HEK293 (cell line): ENCODE results near the gene PDE2A.

ENCODE experiments used
- CTCF ChIA-PET: fragments of 350-600 bp; formaldehyde crosslinking; extraction: SDS; loops from one replicate; lab custom pipeline; 2021; ENCODE audit warnings: antibody characterized with exemption; lab: Yijun Ruan, JAX
- POLR2A ChIA-PET: fragments of 300-600 bp; formaldehyde crosslinking; extraction: SDS; loops from one replicate; lab custom pipeline; 2020; ENCODE audit warnings: antibody characterized with exemption, inconsistent platforms; lab: Yijun Ruan, JAX
- H3K27ac ChIP-seq: fragments of 200-500 bp; sonication (Bioruptor generic); 2 replicates; pipeline ENCODE4 v1.5.1; 2014; ENCODE audit warnings: low read depth, low read length, control low read depth, inconsistent platforms; ENCODE audit errors: extremely low read depth
- H3K36me3 ChIP-seq, 2 experiments: fragments of 200-500 bp in 1 of 2; sonication (Bioruptor generic) in 1 of 2; 1 replicate in 1 of 2; 2 replicates in 1 of 2; pipeline ENCODE4 v1.5.1; 2014 to 2017; ENCODE audit warnings: inconsistent platforms in 2 of 2, low read length in 2 of 2; ENCODE audit not compliant: control insufficient read depth in 2 of 2, insufficient read depth in 1 of 2
- H3K4me1 ChIP-seq: fragments of 200-500 bp; sonication (Bioruptor generic); 2 replicates; pipeline ENCODE4 v1.5.1; 2014; ENCODE audit warnings: mild to moderate bottlenecking, low read length, inconsistent platforms; ENCODE audit not compliant: control insufficient read depth, insufficient read depth
- H3K4me3 ChIP-seq: 2 replicates; pipeline ENCODE4 v1.5.1; 2011; ENCODE audit warnings: low read depth, mild to moderate bottlenecking, control low read depth, low read length, moderate library complexity
- H3K9me3 ChIP-seq: fragments of 200-500 bp; sonication (Bioruptor generic); 2 replicates; pipeline ENCODE4 v1.5.1; 2014; ENCODE audit warnings: low read depth, low read length, inconsistent platforms; ENCODE audit not compliant: control insufficient read depth, insufficient read depth
- GLI2 ChIP-seq: fragments of 450-650 bp; formaldehyde crosslinking; IDR thresholded peaks from 2 replicates; pipeline ENCODE4; 2017; ENCODE audit warnings: missing biosample characterization, missing genetic modification characterization, low read depth, borderline replicate concordance
- HOXC10 ChIP-seq: sonication (generic); formaldehyde crosslinking; IDR thresholded peaks from 2 replicates; pipeline ENCODE4 v1.8.1; 2023; ENCODE audit warnings: mild to moderate bottlenecking, missing genetic modification reagents
- INSM2 ChIP-seq: fragments of 450-650 bp; formaldehyde crosslinking; IDR thresholded peaks from 2 replicates; pipeline ENCODE4 v1.5.1; 2016; ENCODE audit warnings: missing biosample characterization, missing genetic modification characterization
- PRDM2 ChIP-seq: fragments of 450-650 bp; formaldehyde crosslinking; IDR thresholded peaks from 2 replicates; pipeline ENCODE4 v1.5.1; 2016; ENCODE audit warnings: missing biosample characterization, missing genetic modification characterization, borderline replicate concordance
- RBAK ChIP-seq: fragments of 450-650 bp; formaldehyde crosslinking; IDR thresholded peaks from 2 replicates; pipeline ENCODE4 v1.5.1; 2016; ENCODE audit warnings: missing biosample characterization, missing genetic modification characterization
- ZNF112 ChIP-seq: fragments of 450-650 bp; formaldehyde crosslinking; IDR thresholded peaks from 2 replicates; pipeline ENCODE4 v1.5.0; 2017; ENCODE audit warnings: missing biosample characterization, missing genetic modification characterization
- ZNF114 ChIP-seq: fragments of 450-650 bp; formaldehyde crosslinking; IDR thresholded peaks from 2 replicates; pipeline ENCODE4 v1.5.0; 2017; ENCODE audit warnings: missing biosample characterization, missing genetic modification characterization
- ZNF184 ChIP-seq: fragments of 450-650 bp; IDR thresholded peaks from 2 replicates; pipeline ENCODE4 v1.5.1; 2018; ENCODE audit warnings: missing biosample characterization, mild to moderate bottlenecking, missing genetic modification characterization
- ZNF248 ChIP-seq: fragments of 450-650 bp; formaldehyde crosslinking; IDR thresholded peaks from 2 replicates; pipeline ENCODE4 v1.5.1; 2017; ENCODE audit warnings: missing biosample characterization, missing genetic modification characterization
- ZNF423 ChIP-seq: fragments of 450-650 bp; formaldehyde crosslinking; IDR thresholded peaks from 2 replicates; pipeline ENCODE4 v1.5.1; 2016; ENCODE audit warnings: missing biosample characterization, missing genetic modification characterization
- ZNF433 ChIP-seq: fragments of 450-650 bp; formaldehyde crosslinking; IDR thresholded peaks from 2 replicates; pipeline ENCODE4 v1.5.1; 2016; ENCODE audit warnings: missing biosample characterization, missing genetic modification characterization, low read depth
- ZNF48 ChIP-seq: fragments of 450-650 bp; formaldehyde crosslinking; IDR thresholded peaks from 2 replicates; pipeline ENCODE4 v1.5.1; 2016; ENCODE audit warnings: missing biosample characterization, missing genetic modification characterization
- ZNF501 ChIP-seq: fragments of 450-650 bp; formaldehyde crosslinking; IDR thresholded peaks from 2 replicates; pipeline ENCODE4 v1.5.1; 2016; ENCODE audit warnings: missing biosample characterization, missing genetic modification characterization
- ZNF513 ChIP-seq: fragments of 450-650 bp; IDR thresholded peaks from 2 replicates; pipeline ENCODE4 v1.5.1; 2018; ENCODE audit warnings: missing biosample characterization, missing genetic modification characterization
- ZNF544 ChIP-seq: fragments of 450-650 bp; formaldehyde crosslinking; IDR thresholded peaks from 2 replicates; pipeline ENCODE4 v1.5.0; 2017; ENCODE audit warnings: missing biosample characterization, missing genetic modification characterization
- ZNF610 ChIP-seq: fragments of 450-650 bp; formaldehyde crosslinking; IDR thresholded peaks from 2 replicates; pipeline ENCODE4 v1.5.1; 2016; ENCODE audit warnings: missing biosample characterization, missing genetic modification characterization, borderline replicate concordance
- ZNF645 ChIP-seq: fragments of 450-650 bp; formaldehyde crosslinking; IDR thresholded peaks from 2 replicates; pipeline ENCODE4; 2016; ENCODE audit warnings: missing biosample characterization, missing genetic modification characterization
- ZNF664 ChIP-seq: fragments of 450-650 bp; formaldehyde crosslinking; IDR thresholded peaks from 2 replicates; pipeline ENCODE4 v1.5.1; 2016; ENCODE audit warnings: missing biosample characterization, missing genetic modification characterization
- ZNF830 ChIP-seq: fragments of 450-650 bp; IDR thresholded peaks from 2 replicates; pipeline ENCODE4 v1.5.0; 2018; ENCODE audit warnings: missing biosample characterization, missing genetic modification characterization, low read depth, mild to moderate bottlenecking, moderate library complexity
- ZSCAN4 ChIP-seq: fragments of 450-650 bp; formaldehyde crosslinking; IDR thresholded peaks from 2 replicates; pipeline ENCODE4 v1.5.1; 2017; ENCODE audit warnings: missing biosample characterization, missing genetic modification characterization

PDE2A gene

GRCh38 chr11:72625691-72626413, 48.4 kb downstream of the PDE2A start:
- H3K27ac ChIP-seq = no peak overlapping the region

More at GRCh38 chr11:72625691-72626413, 48.4 kb downstream of the PDE2A start:
- Histone ChIP-seq H3K36me3 (no peaks in the 10 kb centered on the region), H3K9me3 (no peaks in the 10 kb centered on the region), H3K4me3 (no peak overlapping the region), H3K4me1 (no peaks in the 10 kb centered on the region)
- ChIA-PET CTCF (interaction anchor here (1.0 to 1.1 kb wide), 2 partner anchors 9 to 57 kb away, joined by 3 read pairs; no protein-coding TSS in a partner anchor), POLR2A (no interaction called here)
- TF ChIP-seq ZNF645 (no peak), ZNF544 (tag by site-specific recombination) (no peak), ZNF112 (tag by site-specific recombination) (no peak), ZNF664 (tag by site-specific recombination) (no peak), ZNF513 (no peak), ZNF423 (tag by site-specific recombination) (no peak), INSM2 (no peak), ZNF610 (tag by site-specific recombination) (no peak), ZNF501 (tag by site-specific recombination) (no peak), ZNF184 (no peak), RBAK (tag by site-specific recombination) (no peak), ZNF48 (tag by site-specific recombination) (no peak), ZNF830 (no peak), ZNF248 (tag by site-specific recombination) (no peak), ZNF114 (tag by site-specific recombination) (no peak), ZNF433 (tag by site-specific recombination) (no peak), GLI2 (tag by site-specific recombination) (no peak), ZSCAN4 (tag by site-specific recombination) (no peak), HOXC10 (CRISPR knock-in tag) (no peak), PRDM2 (no peak)
